Measurements from ENCODE around the gene SNAPC4.

The SNAPC4 gene

GRCh38 chr9:136437839-136438547 lies 38.0 kb upstream of the SNAPC4 start:
- DNase-seq (ENCODE audit: low read depth in 2 of 2): peak; percentile 31 to 44

GRCh38 chr9:136437430-136437829 lies 37.5 kb upstream of the SNAPC4 start:
- H3K4me3 ChIP-seq (replicated peaks in 1 of 2; ENCODE audit: low read depth in 2 of 2, low read length in 2 of 2): peak overlapping the region; percentile 74 to 76
- peak; percentile 53 to 69 for DNase-seq (ENCODE audit: low read depth in 2 of 2)
- TF ChIP-seq CTCF (IDR thresholded peaks at IDR 0.05; ENCODE audit: low read depth, low read length): no peak

More at GRCh38 chr9:136437839-136438547, 38.0 kb upstream of the SNAPC4 start:
- no peak for TF ChIP-seq CTCF (IDR thresholded peaks at IDR 0.05; ENCODE audit: low read depth, low read length)
- H3K4me3 ChIP-seq (replicated peaks in 1 of 2; ENCODE audit: low read depth in 2 of 2, low read length in 2 of 2): peak overlapping the region; percentile 74 to 76

GRCh38 chr9:136436055-136436634 lies 36.2 kb upstream of the SNAPC4 start:
- no peak for TF ChIP-seq CTCF (IDR thresholded peaks at IDR 0.05; ENCODE audit: low read depth, low read length)
- no peak for DNase-seq (ENCODE audit: low read depth in 2 of 2)
- no peak overlapping the region for H3K4me3 ChIP-seq (replicated peaks in 1 of 2; ENCODE audit: low read depth in 2 of 2, low read length in 2 of 2)

- no peak for TF ChIP-seq CTCF (IDR thresholded peaks at IDR 0.05; ENCODE audit: low read depth, low read length)
- no peak overlapping the region for H3K4me3 ChIP-seq (replicated peaks in 1 of 2; ENCODE audit: low read depth in 2 of 2, low read length in 2 of 2)
Measured at GRCh38 chr9:136434580-136435169, 34.7 kb upstream of the SNAPC4 start.

GRCh38 chr9:136433849-136434579 lies 34.0 kb upstream of the SNAPC4 start:
- DNase-seq (ENCODE audit: low read depth in 2 of 2): no peak
- TF ChIP-seq CTCF (IDR thresholded peaks at IDR 0.05; ENCODE audit: low read depth, low read length): no peak
- H3K4me3 ChIP-seq (replicated peaks in 1 of 2; ENCODE audit: low read depth in 2 of 2, low read length in 2 of 2): no peak overlapping the region

More at GRCh38 chr9:136434580-136435169, 34.7 kb upstream of the SNAPC4 start:
- no peak for DNase-seq (ENCODE audit: low read depth in 2 of 2)

- H3K4me3 ChIP-seq (replicated peaks in 1 of 2; ENCODE audit: low read depth in 2 of 2, low read length in 2 of 2): no peak overlapping the region
- TF ChIP-seq CTCF (IDR thresholded peaks at IDR 0.05; ENCODE audit: low read depth, low read length): no peak
- no peak for DNase-seq (ENCODE audit: low read depth in 2 of 2)
Measured at GRCh38 chr9:136433043-136433715, 33.2 kb upstream of the SNAPC4 start.
